HepG2 (cell line): ENCODE measurements around the gene IL17RC. TPM values are rescaled to one million over a fixed set of nuclear protein-coding genes. Genes with fewer than 3 reads are reported as not detected.

ENCODE experiments used
- DMAP1 ChIP-seq: IDR thresholded peaks from 2 replicates; pipeline ENCODE4 v1.6.1; 2016
- GABPA ChIP-seq, 2 experiments: IDR thresholded peaks; 2 replicates each; pipeline ENCODE4 v1.6.1; 2011 to 2016; ENCODE audit warnings: low read depth in 2 of 2, low read length in 1 of 2, missing biosample characterization in 1 of 2, missing genetic modification characterization in 1 of 2
- HNRNPH1 ChIP-seq: fragments of 200-400 bp; formaldehyde crosslinking; optimal IDR thresholded peaks from 2 replicates; pipeline ENCODE3; 2017; ENCODE audit warnings: mild to moderate bottlenecking, low read depth, low read length
- KMT2B ChIP-seq: IDR thresholded peaks from 2 replicates; pipeline ENCODE4 v1.6.1; 2016; ENCODE audit warnings: missing genetic modification reagents, missing compliant biosample characterization
- MAF1 ChIP-seq: sonication (generic); formaldehyde crosslinking; IDR thresholded peaks from 2 replicates; pipeline ENCODE4 v1.5.0; 2020; ENCODE audit warnings: missing genetic modification reagents, borderline replicate concordance
- RARG ChIP-seq: sonication (generic); formaldehyde crosslinking; IDR thresholded peaks from 2 replicates; pipeline ENCODE4 v1.4.0; 2020; ENCODE audit warnings: low read depth, mild to moderate bottlenecking, missing genetic modification reagents
- YEATS4 ChIP-seq: sonication (generic); formaldehyde crosslinking; IDR thresholded peaks from 2 replicates; pipeline ENCODE4 v1.4.0; 2020; ENCODE audit warnings: missing genetic modification reagents, borderline replicate concordance
- ZBTB7A ChIP-seq: sonication (generic); formaldehyde crosslinking; IDR thresholded peaks from 2 replicates; pipeline ENCODE4 v1.8.0; 2022; ENCODE audit warnings: mild to moderate bottlenecking, missing genetic modification reagents
- ZNF121 ChIP-seq: sonication (generic); formaldehyde crosslinking; IDR thresholded peaks from 2 replicates; pipeline ENCODE4 v1.5.0; 2020; ENCODE audit warnings: mild to moderate bottlenecking, missing genetic modification reagents
- ZNF251 ChIP-seq: sonication (generic); formaldehyde crosslinking; IDR thresholded peaks from 2 replicates; pipeline ENCODE4 v1.9.0; 2021; ENCODE audit warnings: mild to moderate bottlenecking, missing genetic modification reagents
- ZNF430 ChIP-seq: sonication (generic); formaldehyde crosslinking; IDR thresholded peaks from 2 replicates; pipeline ENCODE4 v1.9.0; 2021; ENCODE audit warnings: mild to moderate bottlenecking, missing genetic modification reagents
- ZNF567 ChIP-seq: sonication (generic); formaldehyde crosslinking; IDR thresholded peaks from 2 replicates; pipeline ENCODE4 v1.8.1; 2023; ENCODE audit warnings: mild to moderate bottlenecking, missing genetic modification reagents, borderline replicate concordance
- ZNF75D ChIP-seq: sonication (generic); formaldehyde crosslinking; IDR thresholded peaks from 2 replicates; pipeline ENCODE4 v1.8.1; 2023; ENCODE audit warnings: missing genetic modification reagents, mild to moderate bottlenecking, borderline replicate concordance
- ZNF816 ChIP-seq: sonication (generic); formaldehyde crosslinking; IDR thresholded peaks from 2 replicates; pipeline ENCODE4 v1.8.0; 2022; ENCODE audit warnings: missing genetic modification reagents, mild to moderate bottlenecking, borderline replicate concordance
- ZSCAN21 ChIP-seq: sonication (generic); formaldehyde crosslinking; IDR thresholded peaks from 2 replicates; pipeline ENCODE4 v1.8.0; 2022; ENCODE audit warnings: mild to moderate bottlenecking, missing genetic modification reagents, moderate library complexity, borderline replicate concordance
- polyA plus RNA-seq, 8 experiments: library from polyadenylated mRNA; depleted of rRNA in 3 of 8; stranded (reverse) in 7 of 8; unstranded in 1 of 8; fragments of >200 nt; fragmentation: Illumina TruSeq in 4 of 8; extraction: Trizol in 4 of 8; gene quantifications; 2 replicates each; pipeline versions ENCODE4 v1.2.1 to v1.2.3, GENCODE V29; 2011 to 2016; ENCODE audit warnings: low read depth in 4 of 8, missing spikeins in 1 of 8, mixed read lengths in 1 of 8; ENCODE audit not compliant: insufficient read depth in 1 of 8
- total RNA-seq, 5 experiments: library from RNA; depleted of rRNA; stranded (reverse); fragments of >200 nt; fragmentation: Illumina TruSeq; extraction: Trizol; gene quantifications; 2 replicates each; pipeline ENCODE4 v1.2.3, GENCODE V29; 2016; ENCODE audit warnings: low read depth in 1 of 5
- TF ChIP-seq, protein P1 (sequence below): sonication (generic); formaldehyde crosslinking; IDR thresholded peaks from 2 replicates; pipeline ENCODE4 v1.4.0; 2020; ENCODE audit warnings: mild to moderate bottlenecking, missing genetic modification reagents, borderline replicate concordance
- TF ChIP-seq, protein P2 (sequence below): sonication (generic); formaldehyde crosslinking; IDR thresholded peaks from 2 replicates; pipeline ENCODE4 v1.9.0; 2021; ENCODE audit warnings: missing genetic modification reagents, mild to moderate bottlenecking, borderline replicate concordance
- TF ChIP-seq, protein P3 (sequence below): sonication (generic); formaldehyde crosslinking; IDR thresholded peaks from 2 replicates; pipeline ENCODE4 v1.8.0; 2022; ENCODE audit warnings: mild to moderate bottlenecking, missing genetic modification reagents, moderate library complexity
- TF ChIP-seq, protein P4 (sequence below): IDR thresholded peaks from 2 replicates; pipeline ENCODE4 v1.6.1; 2016; ENCODE audit warnings: missing compliant biosample characterization, missing genetic modification reagents, borderline replicate concordance
- TF ChIP-seq, protein P5 (sequence below): sonication (generic); formaldehyde crosslinking; IDR thresholded peaks from 2 replicates; pipeline ENCODE4 v1.4.0; 2020; ENCODE audit warnings: missing genetic modification reagents

Gene IL17RC
- total and polyA plus RNA-seq, 2 of the 13 experiments (the other 11 are each of a cell fraction or from before 2014, with no cell fraction given) = 20.7 to 24.0 TPM

DNA sequence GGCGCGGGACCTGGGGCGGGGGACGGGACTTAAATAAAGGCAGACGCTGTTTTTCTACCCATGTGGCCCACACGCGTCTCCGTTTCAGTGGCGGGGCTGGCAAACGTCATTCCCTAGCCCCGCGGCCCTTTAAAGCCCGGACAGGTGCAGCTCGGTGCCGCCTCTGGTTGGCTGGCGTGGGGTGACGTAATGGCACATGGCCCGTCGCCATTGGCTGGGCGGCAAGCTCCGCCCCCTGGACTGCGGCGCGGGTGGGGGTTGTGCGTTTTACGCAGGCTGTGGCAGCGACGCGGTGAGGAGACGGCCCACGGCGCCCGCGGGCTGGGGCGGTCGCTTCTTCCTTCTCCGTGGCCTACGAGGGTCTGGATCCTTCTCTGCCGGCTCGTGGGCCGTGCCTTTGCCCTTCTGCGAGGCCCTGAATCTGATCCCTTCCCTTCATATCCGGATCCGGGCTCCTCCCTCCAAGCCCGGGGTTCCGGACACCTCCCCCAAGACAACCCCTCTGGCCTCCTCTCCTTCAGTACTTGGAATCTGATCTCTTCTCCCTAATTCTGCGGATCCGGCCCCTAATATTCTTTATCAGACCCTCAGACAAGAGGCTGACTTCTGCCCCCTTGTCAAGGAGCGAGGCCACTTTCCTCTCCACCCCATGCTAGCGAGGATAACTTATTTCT, 16.8 kb downstream of the IL17RC start, which contains the start of gene CRELD1 (continued):
- TF ChIP-seq ZSCAN21 (0 out of 2 replicates have a peak, but pooled peaks have one; percentile 57), ZNF430 (CRISPR knock-in tag) (peak; percentile 71; the same call in 1 of the 2 replicates), ZNF567 (0 out of 2 replicates have a peak, but pooled peaks have one; percentile 30), MAF1 (CRISPR knock-in tag) (0 out of 2 replicates have a peak, but pooled peaks have one; percentile 62), KMT2B (CRISPR knock-in tag) (peak; percentile 73), DMAP1 (CRISPR knock-in tag) (peak; percentile 81; the same call in 1 of the 2 replicates), ZNF75D (CRISPR knock-in tag) (no peak), ZNF816 (no peak), HNRNPH1 (no peak), GABPA (IDR thresholded peaks at IDR 0.05; ENCODE audit: low read depth, low read length) (peak; percentile 16; the same call in 1 of the 2 replicates), GABPA (CRISPR knock-in tag; IDR thresholded peaks at IDR 0.05; ENCODE audit: low read depth) (peak; percentile 56), ZNF121 (CRISPR knock-in tag) (no peak), ZBTB7A (0 out of 2 replicates have a peak, but pooled peaks have one; percentile 34), YEATS4 (CRISPR knock-in tag) (peak; percentile 57; the same call in 1 of the 2 replicates), RARG (CRISPR knock-in tag) (no peak), ZNF251 (CRISPR knock-in tag) (0 out of 2 replicates have a peak, but pooled peaks have one; percentile 59)
- TF ChIP-seq, protein P1, sequence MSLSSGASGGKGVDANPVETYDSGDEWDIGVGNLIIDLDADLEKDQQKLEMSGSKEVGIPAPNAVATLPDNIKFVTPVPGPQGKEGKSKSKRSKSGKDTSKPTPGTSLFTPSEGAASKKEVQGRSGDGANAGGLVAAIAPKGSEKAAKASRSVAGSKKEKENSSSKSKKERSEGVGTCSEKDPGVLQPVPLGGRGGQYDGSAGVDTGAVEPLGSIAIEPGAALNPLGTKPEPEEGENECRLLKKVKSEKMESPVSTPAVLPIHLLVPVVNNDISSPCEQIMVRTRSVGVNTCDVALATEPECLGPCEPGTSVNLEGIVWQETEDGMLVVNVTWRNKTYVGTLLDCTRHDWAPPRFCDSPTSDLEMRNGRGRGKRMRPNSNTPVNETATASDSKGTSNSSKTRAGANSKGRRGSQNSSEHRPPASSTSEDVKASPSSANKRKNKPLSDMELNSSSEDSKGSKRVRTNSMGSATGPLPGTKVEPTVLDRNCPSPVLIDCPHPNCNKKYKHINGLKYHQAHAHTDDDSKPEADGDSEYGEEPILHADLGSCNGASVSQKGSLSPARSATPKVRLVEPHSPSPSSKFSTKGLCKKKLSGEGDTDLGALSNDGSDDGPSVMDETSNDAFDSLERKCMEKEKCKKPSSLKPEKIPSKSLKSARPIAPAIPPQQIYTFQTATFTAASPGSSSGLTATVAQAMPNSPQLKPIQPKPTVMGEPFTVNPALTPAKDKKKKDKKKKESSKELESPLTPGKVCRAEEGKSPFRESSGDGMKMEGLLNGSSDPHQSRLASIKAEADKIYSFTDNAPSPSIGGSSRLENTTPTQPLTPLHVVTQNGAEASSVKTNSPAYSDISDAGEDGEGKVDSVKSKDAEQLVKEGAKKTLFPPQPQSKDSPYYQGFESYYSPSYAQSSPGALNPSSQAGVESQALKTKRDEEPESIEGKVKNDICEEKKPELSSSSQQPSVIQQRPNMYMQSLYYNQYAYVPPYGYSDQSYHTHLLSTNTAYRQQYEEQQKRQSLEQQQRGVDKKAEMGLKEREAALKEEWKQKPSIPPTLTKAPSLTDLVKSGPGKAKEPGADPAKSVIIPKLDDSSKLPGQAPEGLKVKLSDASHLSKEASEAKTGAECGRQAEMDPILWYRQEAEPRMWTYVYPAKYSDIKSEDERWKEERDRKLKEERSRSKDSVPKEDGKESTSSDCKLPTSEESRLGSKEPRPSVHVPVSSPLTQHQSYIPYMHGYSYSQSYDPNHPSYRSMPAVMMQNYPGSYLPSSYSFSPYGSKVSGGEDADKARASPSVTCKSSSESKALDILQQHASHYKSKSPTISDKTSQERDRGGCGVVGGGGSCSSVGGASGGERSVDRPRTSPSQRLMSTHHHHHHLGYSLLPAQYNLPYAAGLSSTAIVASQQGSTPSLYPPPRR (CRISPR knock-in tag) = no peak
- TF ChIP-seq, protein P2, sequence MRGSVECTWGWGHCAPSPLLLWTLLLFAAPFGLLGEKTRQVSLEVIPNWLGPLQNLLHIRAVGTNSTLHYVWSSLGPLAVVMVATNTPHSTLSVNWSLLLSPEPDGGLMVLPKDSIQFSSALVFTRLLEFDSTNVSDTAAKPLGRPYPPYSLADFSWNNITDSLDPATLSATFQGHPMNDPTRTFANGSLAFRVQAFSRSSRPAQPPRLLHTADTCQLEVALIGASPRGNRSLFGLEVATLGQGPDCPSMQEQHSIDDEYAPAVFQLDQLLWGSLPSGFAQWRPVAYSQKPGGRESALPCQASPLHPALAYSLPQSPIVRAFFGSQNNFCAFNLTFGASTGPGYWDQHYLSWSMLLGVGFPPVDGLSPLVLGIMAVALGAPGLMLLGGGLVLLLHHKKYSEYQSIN (CRISPR knock-in tag) = no peak
- TF ChIP-seq, protein P3, sequence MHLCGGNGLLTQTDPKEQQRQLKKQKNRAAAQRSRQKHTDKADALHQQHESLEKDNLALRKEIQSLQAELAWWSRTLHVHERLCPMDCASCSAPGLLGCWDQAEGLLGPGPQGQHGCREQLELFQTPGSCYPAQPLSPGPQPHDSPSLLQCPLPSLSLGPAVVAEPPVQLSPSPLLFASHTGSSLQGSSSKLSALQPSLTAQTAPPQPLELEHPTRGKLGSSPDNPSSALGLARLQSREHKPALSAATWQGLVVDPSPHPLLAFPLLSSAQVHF (CRISPR knock-in tag) = 0 out of 2 replicates have a peak, but pooled peaks have one; percentile 7
- TF ChIP-seq, protein P4, sequence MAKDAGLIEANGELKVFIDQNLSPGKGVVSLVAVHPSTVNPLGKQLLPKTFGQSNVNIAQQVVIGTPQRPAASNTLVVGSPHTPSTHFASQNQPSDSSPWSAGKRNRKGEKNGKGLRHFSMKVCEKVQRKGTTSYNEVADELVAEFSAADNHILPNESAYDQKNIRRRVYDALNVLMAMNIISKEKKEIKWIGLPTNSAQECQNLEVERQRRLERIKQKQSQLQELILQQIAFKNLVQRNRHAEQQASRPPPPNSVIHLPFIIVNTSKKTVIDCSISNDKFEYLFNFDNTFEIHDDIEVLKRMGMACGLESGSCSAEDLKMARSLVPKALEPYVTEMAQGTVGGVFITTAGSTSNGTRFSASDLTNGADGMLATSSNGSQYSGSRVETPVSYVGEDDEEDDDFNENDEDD = peak; percentile 84
- TF ChIP-seq, protein P5, sequence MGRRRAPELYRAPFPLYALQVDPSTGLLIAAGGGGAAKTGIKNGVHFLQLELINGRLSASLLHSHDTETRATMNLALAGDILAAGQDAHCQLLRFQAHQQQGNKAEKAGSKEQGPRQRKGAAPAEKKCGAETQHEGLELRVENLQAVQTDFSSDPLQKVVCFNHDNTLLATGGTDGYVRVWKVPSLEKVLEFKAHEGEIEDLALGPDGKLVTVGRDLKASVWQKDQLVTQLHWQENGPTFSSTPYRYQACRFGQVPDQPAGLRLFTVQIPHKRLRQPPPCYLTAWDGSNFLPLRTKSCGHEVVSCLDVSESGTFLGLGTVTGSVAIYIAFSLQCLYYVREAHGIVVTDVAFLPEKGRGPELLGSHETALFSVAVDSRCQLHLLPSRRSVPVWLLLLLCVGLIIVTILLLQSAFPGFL = no peak
